Fibroblast of lung (primary cell): ENCODE results near the gene HS3ST2. TPM values are rescaled to one million over a fixed set of nuclear protein-coding genes. Genes with fewer than 3 reads are reported as not detected.
A peak's percentile ranks its signal among the peaks of the same experiment; 100 is the strongest.
"Not testable (repeated sequence)": the region's sequence is repeated elsewhere in the genome, so short reads cannot be mapped to it uniquely, and the experiment has no call there.

Experiments used
- DNase-seq, 2 donors: peaks; one replicate each; pipeline versions ENCODE4 v3.0.0 to v3.0.0-alpha.2; 2010; ENCODE audit warnings: low read depth in 2 of 2
- H2AFZ ChIP-seq: 2 replicates; pipeline ENCODE4 v1.5.1; 2012; ENCODE audit warnings: low read length, control low read depth, inconsistent platforms
- H3K27ac ChIP-seq: 2 replicates; pipeline ENCODE4 v1.5.1; 2011; ENCODE audit warnings: low read length, control low read depth; ENCODE audit not compliant: insufficient read depth
- H3K27me3 ChIP-seq: 2 replicates; pipeline ENCODE4 v1.5.1; 2011; ENCODE audit warnings: mild to moderate bottlenecking, low read length; ENCODE audit not compliant: control insufficient read depth, insufficient read depth
- H3K36me3 ChIP-seq: 2 replicates; pipeline ENCODE4 v1.5.1; 2011; ENCODE audit warnings: low read length; ENCODE audit not compliant: control insufficient read depth, insufficient read depth
- H3K4me1 ChIP-seq: 2 replicates; pipeline ENCODE4 v1.5.1; 2011; ENCODE audit warnings: low read length; ENCODE audit not compliant: control insufficient read depth, insufficient read depth; ENCODE audit errors: extremely low read depth
- H3K4me2 ChIP-seq: 2 replicates; pipeline ENCODE4 v1.5.1; 2011; ENCODE audit warnings: low read length, control low read depth; ENCODE audit not compliant: insufficient read depth; ENCODE audit errors: extremely low read depth
- H3K4me3 ChIP-seq, 4 experiments: fragments of 200-600 bp in 1 of 4; sonication (generic) in 1 of 4; replicated peaks in 1 of 4; 2 replicates each; pipeline ENCODE4 v1.5.1; 2011 to 2016; ENCODE audit warnings: low read length in 4 of 4, low read depth in 3 of 4, mild to moderate bottlenecking in 3 of 4, control low read depth in 2 of 4, inconsistent platforms in 1 of 4, mixed read lengths in 1 of 4; ENCODE audit not compliant: insufficient read depth in 1 of 4; ENCODE audit errors: control extremely low read depth in 1 of 4
- H3K79me2 ChIP-seq: 2 replicates; pipeline ENCODE4 v1.5.1; 2012; ENCODE audit warnings: mild to moderate bottlenecking, low read length, inconsistent platforms; ENCODE audit not compliant: control insufficient read depth, insufficient read depth
- H3K9ac ChIP-seq: 2 replicates; pipeline ENCODE4 v1.5.1; 2011; ENCODE audit warnings: mild to moderate bottlenecking, low read length, control low read depth; ENCODE audit not compliant: insufficient read depth
- H3K9me3 ChIP-seq: 2 replicates; pipeline ENCODE4 v1.5.1; 2012; ENCODE audit warnings: low read depth, low read length; ENCODE audit not compliant: control insufficient read depth, insufficient read depth
- H4K20me1 ChIP-seq: 2 replicates; pipeline ENCODE4 v1.5.1; 2011; ENCODE audit warnings: low read length; ENCODE audit not compliant: control insufficient read depth, insufficient read depth; ENCODE audit errors: extremely low read depth
- CTCF ChIP-seq, 2 donors: IDR thresholded peaks in 1 of 2; conservative IDR thresholded peaks in 1 of 2; 1 replicate in 1 of 2; 2 replicates in 1 of 2; pipeline ENCODE4 v1.5.1; 2011 to 2012; ENCODE audit warnings: low read length in 2 of 2, control low read depth in 1 of 2, inconsistent platforms in 1 of 2, low read depth in 1 of 2, mild to moderate bottlenecking in 1 of 2
- EZH2 ChIP-seq: IDR thresholded peaks from 2 replicates; pipeline ENCODE4 v1.5.1; 2012; ENCODE audit warnings: low read length, control low read depth, mild to moderate bottlenecking; ENCODE audit errors: missing control alignments
- polyA plus RNA-seq, 2 donors: library from polyadenylated mRNA; depleted of rRNA in 1 of 2; stranded (reverse) in 1 of 2; unstranded in 1 of 2; fragments of >200 nt; gene quantifications; 2 replicates each; pipeline ENCODE4 v1.2.1, GENCODE V29; 2011 to 2012; ENCODE audit warnings: missing spikeins in 1 of 2
- total RNA-seq: library from RNA; depleted of rRNA; stranded (reverse); fragments of >200 nt; gene quantifications from 2 replicates; pipeline ENCODE4 v1.2.1, GENCODE V29; 2014

Gene HS3ST2
- total and polyA plus RNA-seq, 2 donors (not counting 1 experiment from before 2014, with no cell fraction given): not detected

GRCh38 chr16:22897184-22897583 is 83.2 kb downstream of the HS3ST2 start:
- no peak overlapping the region for H3K4me3 ChIP-seq
- H3K4me2 ChIP-seq: no peak overlapping the region
- no peaks in the 10 kb centered on the region for H4K20me1 ChIP-seq
- no peak overlapping the region for H2AFZ ChIP-seq
- no peaks in the 10 kb centered on the region for H3K36me3 ChIP-seq
- H3K9ac ChIP-seq: no peak overlapping the region
- H3K27ac ChIP-seq: no peak overlapping the region
- DNase-seq: no peak
- no peaks in the 10 kb centered on the region for H3K9me3 ChIP-seq
- H3K79me2 ChIP-seq: no peaks in the 10 kb centered on the region
- no peaks in the 10 kb centered on the region for H3K27me3 ChIP-seq
- no peaks in the 10 kb centered on the region for H3K4me1 ChIP-seq
- TF ChIP-seq CTCF (conservative IDR thresholded peaks at IDR 0.05 in 1 of 2, IDR thresholded peaks at IDR 0.05 in 1 of 2; ENCODE audit: low read depth in 1 of 2, low read length in 2 of 2) (no peak), EZH2 (no peak)

- Histone ChIP-seq H3K9ac (no peak overlapping the region), H3K27me3 (no peaks in the 10 kb centered on the region), H3K4me1 (no peaks in the 10 kb centered on the region), H3K4me3 (no peak overlapping the region), H4K20me1 (no peaks in the 10 kb centered on the region), H3K27ac (no peak overlapping the region), H3K9me3 (no peaks in the 10 kb centered on the region), H3K79me2 (no peaks in the 10 kb centered on the region), H3K4me2 (no peak overlapping the region), H3K36me3 (no peaks in the 10 kb centered on the region), H2AFZ (no peak overlapping the region)
- TF ChIP-seq CTCF (conservative IDR thresholded peaks at IDR 0.05 in 1 of 2, IDR thresholded peaks at IDR 0.05 in 1 of 2; ENCODE audit: low read depth in 1 of 2, low read length in 2 of 2): no peak
- no peak for TF ChIP-seq EZH2
- DNase-seq: no peak
Observed at GRCh38 chr16:22898131-22898530, 84.2 kb downstream of the HS3ST2 start.

- H3K4me1 ChIP-seq: no peaks in the 10 kb centered on the region
- no peaks in the 10 kb centered on the region for H3K79me2 ChIP-seq
- H3K4me2 ChIP-seq: no peak overlapping the region
- no peak overlapping the region for H2AFZ ChIP-seq
- H3K9me3 ChIP-seq: no peaks in the 10 kb centered on the region
- TF ChIP-seq CTCF (conservative IDR thresholded peaks at IDR 0.05 in 1 of 2, IDR thresholded peaks at IDR 0.05 in 1 of 2; ENCODE audit: low read depth in 1 of 2, low read length in 2 of 2) (peak; percentile 44 to 75), EZH2 (no peak)
- H3K27me3 ChIP-seq: no peaks in the 10 kb centered on the region
- no peak overlapping the region for H3K27ac ChIP-seq
- no peak overlapping the region for H3K9ac ChIP-seq
- H3K4me3 ChIP-seq: no peak overlapping the region
- DNase-seq: peak; percentile 33 to 65
- H4K20me1 ChIP-seq: no peaks in the 10 kb centered on the region
- H3K36me3 ChIP-seq: no peaks in the 10 kb centered on the region
Observed at GRCh38 chr16:22898874-22899348, 84.9 kb downstream of the HS3ST2 start.

GRCh38 chr16:22899567-22899966 is 85.6 kb downstream of the HS3ST2 start:
- not testable (repeated sequence) for H4K20me1 ChIP-seq, H3K4me2 ChIP-seq, H3K79me2 ChIP-seq, DNase-seq, H3K36me3 ChIP-seq, H3K27me3 ChIP-seq, H3K27ac ChIP-seq, H3K4me3 ChIP-seq, H2AFZ ChIP-seq, H3K9ac ChIP-seq, H3K9me3 ChIP-seq, H3K4me1 ChIP-seq
